G401.6 (cell line): ENCODE measurements around the gene TOR4A.
A peak's percentile ranks its signal among the peaks of the same experiment; 100 is the strongest.
"Not testable (repeated sequence)": the region's sequence is repeated elsewhere in the genome, so short reads cannot be mapped to it uniquely, and the experiment has no call there.

Experiments used
- FAIRE-seq: peaks from 2 replicates; lab custom pipeline; 2012; peaks lifted over from hg19 to GRCh38; lab: Jason Lieb, UNC

Gene TOR4A

DNA sequence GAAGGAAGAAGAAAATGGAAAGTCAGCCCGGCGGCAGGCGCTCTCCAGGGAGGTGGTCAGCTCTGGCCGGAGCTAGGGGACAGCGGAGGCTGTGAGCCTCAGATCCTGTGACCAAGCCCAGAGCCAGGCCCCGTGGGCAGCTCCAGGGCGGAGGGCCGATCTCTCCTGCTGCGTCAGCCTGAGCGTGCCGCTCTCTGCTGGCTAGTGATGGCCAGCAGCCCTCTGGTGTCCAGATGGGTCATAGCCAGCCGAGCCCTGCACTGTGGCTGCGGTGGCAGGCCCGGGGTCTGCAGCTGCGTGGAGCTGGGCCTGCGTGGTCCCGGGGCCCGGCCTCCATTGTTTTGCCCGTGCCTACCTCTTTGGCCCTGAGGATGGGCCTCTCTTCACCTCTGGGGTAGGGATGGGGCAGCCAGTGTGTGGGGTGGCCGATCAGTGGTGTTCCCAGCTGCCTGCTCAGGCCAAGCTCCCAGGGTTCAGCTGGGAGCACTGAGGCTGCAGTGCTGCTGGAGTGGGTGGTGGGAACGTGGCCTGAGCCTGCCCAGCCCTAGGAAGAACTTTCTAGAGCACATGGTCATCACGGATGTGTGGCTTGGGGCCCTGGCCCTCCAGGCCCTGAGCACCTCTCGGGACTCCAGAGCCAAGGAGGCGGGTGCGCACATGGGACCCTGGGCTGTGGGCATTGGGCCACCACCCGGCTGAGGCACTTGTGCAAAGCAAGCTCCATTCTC, 41.6 kb downstream of the TOR4A start:
- FAIRE-seq: no peak

DNA sequence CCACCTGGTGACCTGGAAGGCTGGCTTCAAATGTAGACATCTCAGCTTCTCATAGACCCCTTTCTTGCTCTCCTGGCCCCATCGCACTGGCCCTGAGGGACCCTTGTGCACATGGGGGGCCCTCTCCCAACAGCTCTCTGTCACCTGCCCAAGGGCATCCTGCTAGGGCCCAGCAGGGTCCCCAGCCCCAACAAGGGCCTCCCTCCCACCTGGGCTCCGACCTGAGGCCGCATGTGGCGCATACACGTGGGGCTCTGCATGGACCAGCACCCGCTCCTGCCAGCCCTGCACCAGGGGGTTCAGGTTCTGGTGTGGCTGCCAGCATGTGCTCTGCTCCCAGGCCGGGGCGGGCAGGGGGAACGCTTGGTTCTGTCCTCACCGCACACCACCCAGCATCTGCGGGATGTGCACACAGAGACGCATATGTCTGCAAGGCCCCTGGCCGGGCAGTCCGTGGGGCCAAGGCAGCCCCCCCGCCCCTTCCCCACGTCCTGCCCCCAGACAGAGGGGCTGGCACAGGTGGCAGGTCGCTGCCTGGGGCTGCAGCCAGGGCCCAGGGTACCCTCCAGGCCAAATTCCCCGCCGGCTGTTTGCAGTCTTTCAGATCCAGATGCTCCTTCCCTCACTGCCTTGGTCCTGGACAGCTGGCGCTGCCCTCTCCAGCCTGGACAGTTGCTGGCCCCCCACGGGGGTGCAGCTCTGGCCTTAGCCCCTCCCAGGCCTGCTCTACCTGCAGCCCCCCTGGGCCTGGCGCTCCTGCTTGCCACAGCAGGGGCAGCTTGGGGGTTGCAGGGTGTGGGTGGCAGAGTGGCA, 42.4 kb downstream of the TOR4A start:
- no peak for FAIRE-seq

DNA sequence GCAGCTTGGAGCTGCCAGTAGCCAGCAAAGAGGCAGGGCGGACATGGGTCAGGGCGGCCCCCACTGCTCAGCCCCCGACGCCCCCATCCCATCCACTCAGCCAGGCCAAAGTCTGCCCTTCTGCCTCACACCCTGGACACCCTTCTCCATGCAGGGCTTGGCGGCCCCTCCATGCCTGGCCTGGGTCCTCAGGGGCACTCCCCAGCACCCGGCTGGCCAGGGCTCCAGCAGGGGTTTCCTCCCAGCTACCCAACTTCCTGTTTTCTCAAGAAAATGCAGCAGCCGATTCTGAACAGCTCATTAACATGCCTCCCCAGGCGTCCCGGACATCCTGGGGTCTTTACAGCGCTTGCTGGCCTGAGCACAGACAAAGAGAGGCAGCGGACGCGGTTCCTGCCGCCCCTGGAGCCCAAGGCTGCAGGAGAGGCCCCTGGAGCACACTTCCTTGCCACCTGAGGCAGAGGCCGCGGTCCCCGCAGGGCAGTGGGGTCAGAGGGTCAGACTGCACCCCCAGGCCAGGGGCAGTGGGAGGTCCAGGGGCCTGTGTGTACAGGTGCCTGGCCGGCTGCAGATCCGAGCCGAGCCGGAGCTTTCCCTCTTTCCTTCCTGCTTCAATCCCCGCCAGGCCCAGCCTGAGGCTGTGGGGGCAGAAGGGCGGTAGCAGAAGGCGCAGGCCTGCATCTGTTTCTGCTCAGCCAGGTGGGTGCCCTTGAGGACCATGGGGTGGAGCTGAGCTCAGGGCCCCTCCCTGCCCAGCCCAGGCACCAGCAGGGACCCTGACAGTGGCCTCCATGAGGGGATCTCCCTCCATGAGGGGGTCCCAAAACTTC, 43.2 kb downstream of the TOR4A start:
- no peak for FAIRE-seq

DNA sequence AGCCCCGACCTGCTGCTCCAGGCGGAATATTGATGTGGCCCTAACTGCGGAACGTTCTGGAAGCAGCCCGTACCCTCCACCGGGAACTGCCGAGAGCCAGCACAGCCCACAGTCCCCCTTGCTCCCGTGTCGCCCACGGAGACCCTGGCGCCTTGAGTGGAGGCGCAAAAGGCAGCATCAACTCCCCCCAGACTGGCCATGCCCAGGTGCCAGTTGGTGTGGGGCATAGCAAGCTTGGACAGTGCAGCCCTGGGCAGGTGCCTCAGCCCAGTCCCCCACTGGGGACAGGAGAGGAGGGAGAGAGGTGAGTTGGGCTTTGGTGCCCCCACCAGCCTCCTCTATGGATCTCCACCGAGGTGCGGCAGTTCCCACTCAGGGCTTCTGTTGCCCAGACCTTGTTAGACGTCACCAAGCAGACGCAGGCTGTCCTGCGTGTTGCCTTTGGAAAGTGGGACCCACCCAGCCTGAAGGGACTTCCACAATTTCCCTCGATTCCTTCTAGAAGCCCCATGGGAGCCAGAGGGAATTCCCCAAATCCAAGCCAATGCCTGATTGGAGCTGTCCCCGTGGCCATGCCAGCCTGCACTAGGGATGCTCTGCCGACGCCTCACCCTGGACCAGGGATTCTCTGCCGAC, 44.3 kb downstream of the TOR4A start:
- no peak for FAIRE-seq

DNA sequence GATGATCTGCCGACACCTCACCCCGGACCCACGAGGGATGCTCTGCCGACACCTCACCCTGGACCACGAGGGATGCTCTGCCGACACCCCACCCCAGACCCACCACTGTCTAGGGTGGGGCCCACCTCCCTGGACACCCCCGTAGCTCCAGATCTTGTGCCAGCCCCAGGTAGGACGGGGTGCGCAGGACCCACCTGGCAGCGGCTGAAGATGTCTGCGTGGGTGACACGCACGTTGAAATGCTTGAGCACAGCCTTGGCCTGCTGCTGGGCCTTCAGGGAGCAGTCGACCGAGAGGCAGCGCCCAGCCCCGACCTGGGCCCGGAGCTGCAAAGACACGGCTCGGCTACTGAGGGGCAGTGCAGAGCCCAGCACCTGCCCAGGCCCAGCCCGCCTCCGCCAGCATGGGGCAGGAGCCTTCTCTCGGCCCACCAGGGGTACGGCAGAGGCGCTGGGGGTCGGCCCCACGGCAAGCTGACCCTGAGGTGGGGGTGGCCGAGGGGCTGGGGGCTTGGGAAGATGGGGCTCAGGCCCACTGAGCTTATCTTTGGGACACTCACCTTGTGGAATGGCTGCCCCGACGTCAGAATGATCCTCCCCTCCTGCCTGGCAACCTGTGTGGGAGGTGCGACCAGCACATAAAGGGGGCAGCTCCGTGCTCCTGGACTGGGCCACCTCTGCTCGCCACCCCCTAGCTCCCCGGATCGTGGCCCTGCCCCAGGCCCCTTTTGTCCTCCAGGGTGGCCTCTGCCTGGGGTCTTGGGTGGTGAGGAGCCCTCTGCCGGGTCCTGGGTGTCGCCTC, 46.2 kb downstream of the TOR4A start:
- no peak for FAIRE-seq

- FAIRE-seq: no peak
Measured at GRCh38 chr9:137325124-137325523, 47.6 kb downstream of the TOR4A start.

GRCh38 chr9:137325799-137326198, 48.3 kb downstream of the TOR4A start:
- FAIRE-seq: no peak

- no peak for FAIRE-seq
Measured at GRCh38 chr9:137326445-137327065, 49.0 kb downstream of the TOR4A start.

- FAIRE-seq: peak; percentile 100
Measured at GRCh38 chr9:137327641-137328550, 50.4 kb downstream of the TOR4A start.

DNA sequence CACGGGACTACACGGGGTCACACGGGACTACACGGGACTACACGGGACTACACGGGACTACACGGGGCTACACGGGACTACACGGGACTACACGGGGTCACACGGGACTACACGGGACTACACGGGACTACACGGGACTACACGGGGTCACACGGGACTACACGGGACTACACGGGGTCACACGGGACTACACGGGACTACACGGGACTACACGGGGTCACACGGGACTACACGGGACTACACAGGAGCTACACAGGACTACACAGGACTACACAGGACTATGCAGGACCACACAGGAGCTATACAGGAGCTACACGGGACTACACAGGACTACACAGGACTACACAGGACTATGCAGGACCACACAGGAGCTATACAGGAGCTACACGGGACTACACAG, 52.1 kb downstream of the TOR4A start:
- FAIRE-seq: not testable (repeated sequence)

GRCh38 chr9:137330689-137331088, 53.2 kb downstream of the TOR4A start:
- FAIRE-seq: no peak

DNA sequence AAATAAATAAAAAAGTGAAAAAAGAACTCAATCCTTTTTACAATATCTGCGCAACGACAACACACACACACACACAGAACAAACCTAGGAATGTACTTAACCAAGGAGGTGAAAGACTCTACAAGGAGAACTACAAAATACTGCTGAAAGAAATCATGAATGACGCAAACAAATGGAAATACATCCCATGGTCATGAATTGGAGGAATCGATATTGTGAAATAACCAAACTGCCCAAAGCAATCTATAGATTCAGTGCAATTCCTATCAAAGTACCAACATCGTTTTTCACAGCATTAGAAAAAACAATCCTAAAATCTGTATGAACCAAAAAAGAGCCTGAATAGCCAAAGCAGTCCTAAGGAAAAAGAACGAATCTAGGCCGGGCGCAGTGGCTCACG, 54.4 kb downstream of the TOR4A start:
- FAIRE-seq: no peak
